Mammary epithelial cell (primary cell): Measurements from ENCODE around the gene CHSY1.

Experiments used
- CTCF ChIP-seq, 2 donors: IDR thresholded peaks in 1 of 2; conservative IDR thresholded peaks in 1 of 2; 2 replicates each; pipeline ENCODE4 v1.5.1; 2011 to 2012; ENCODE audit warnings: inconsistent platforms in 2 of 2, low read length in 2 of 2, mild to moderate bottlenecking in 2 of 2, control low read depth in 1 of 2, low read depth in 1 of 2; ENCODE audit not compliant: insufficient read depth in 1 of 2; ENCODE audit errors: extremely low read depth in 1 of 2
- EZH2 ChIP-seq: IDR thresholded peaks from 2 replicates; pipeline ENCODE4 v1.6.1; 2012; ENCODE audit warnings: low read length, inconsistent platforms, borderline replicate concordance

- TF ChIP-seq EZH2 (no peak), CTCF (conservative IDR thresholded peaks at IDR 0.05 in 1 of 2, IDR thresholded peaks at IDR 0.05 in 1 of 2; ENCODE audit: extremely low read depth in 1 of 2, insufficient read depth in 1 of 2, low read depth in 1 of 2, low read length in 2 of 2) (no peak)
Observed at GRCh38 chr15:101180620-101181307, 71.1 kb downstream of the CHSY1 start.
